Liver (tissue), 9 donors: ENCODE data around the gene CALHM3. TPM values are rescaled to one million over a fixed set of nuclear protein-coding genes. Genes with fewer than 3 reads are reported as not detected.

ENCODE experiments used
- DNase-seq: peaks from one replicate; pipeline ENCODE4 v3.0.0-alpha.2; 2017; ENCODE audit warnings: low spot score
- H3K27ac ChIP-seq, 2 donors: one replicate each; pipeline ENCODE4 v1.7.0; 2013; ENCODE audit warnings: inconsistent platforms in 2 of 2, low read length in 2 of 2, control low read depth in 1 of 2, low read depth in 1 of 2, mild to moderate bottlenecking in 1 of 2
- H3K27me3 ChIP-seq, 4 donors: one replicate each; pipeline versions ENCODE4 v1.6.1 to v1.7.0; 2013; ENCODE audit warnings: low read length in 3 of 4, inconsistent platforms in 1 of 4, mild to moderate bottlenecking in 1 of 4, moderate library complexity in 1 of 4; ENCODE audit not compliant: control insufficient read depth in 4 of 4, insufficient read depth in 4 of 4
- H3K36me3 ChIP-seq, 4 donors: one replicate each; pipeline versions ENCODE4 v1.6.1 to v1.7.0; 2013; ENCODE audit warnings: low read length in 3 of 4, mild to moderate bottlenecking in 3 of 4, low read depth in 1 of 4, moderate library complexity in 1 of 4; ENCODE audit not compliant: control insufficient read depth in 4 of 4, insufficient read depth in 3 of 4
- H3K4me1 ChIP-seq, 4 donors: one replicate each; pipeline versions ENCODE4 v1.6.1 to v1.7.0; 2013; ENCODE audit warnings: low read length in 3 of 4, mild to moderate bottlenecking in 3 of 4, moderate library complexity in 1 of 4; ENCODE audit not compliant: control insufficient read depth in 4 of 4, insufficient read depth in 4 of 4
- H3K4me3 ChIP-seq, 3 donors: one replicate each; pipeline versions ENCODE4 v1.6.1 to v1.7.0; 2013; ENCODE audit warnings: low read length in 3 of 3, control low read depth in 1 of 3, low read depth in 1 of 3, mild to moderate bottlenecking in 1 of 3
- H3K9ac ChIP-seq, 2 donors: one replicate each; pipeline ENCODE4 v1.7.0; 2013; ENCODE audit warnings: low read length in 2 of 2, mild to moderate bottlenecking in 2 of 2, moderate library complexity in 2 of 2, control low read depth in 1 of 2, low read depth in 1 of 2
- H3K9me3 ChIP-seq, 4 donors: one replicate each; pipeline versions ENCODE4 v1.6.1 to v1.7.0; 2013; ENCODE audit warnings: low read length in 3 of 4; ENCODE audit not compliant: control insufficient read depth in 4 of 4
- EGR1 ChIP-seq, 2 donors: IDR thresholded peaks; 2 replicates each; pipeline ENCODE4 v1.6.1; 2016 to 2018; ENCODE audit warnings: antibody characterized with exemption in 2 of 2, low read depth in 2 of 2
- FOXA1 ChIP-seq: IDR thresholded peaks from 2 replicates; pipeline ENCODE4 v1.6.1; 2016; ENCODE audit warnings: antibody characterized with exemption
- FOXA2 ChIP-seq: IDR thresholded peaks from 2 replicates; pipeline ENCODE4 v1.6.1; 2016; ENCODE audit warnings: antibody characterized with exemption
- GABPA ChIP-seq, 2 donors: IDR thresholded peaks in 1 of 2; conservative IDR thresholded peaks in 1 of 2; 2 replicates each; pipeline ENCODE4 v1.6.1; 2016; ENCODE audit warnings: antibody characterized with exemption in 2 of 2, mild to moderate bottlenecking in 1 of 2, moderate library complexity in 1 of 2
- HNF4A ChIP-seq, 2 donors: conservative IDR thresholded peaks; 2 replicates each; pipeline ENCODE4 v1.6.1; 2016; ENCODE audit warnings: antibody characterized with exemption in 2 of 2, mild to moderate bottlenecking in 2 of 2
- HNF4G ChIP-seq: IDR thresholded peaks from 2 replicates; pipeline ENCODE4 v1.6.1; 2016; ENCODE audit warnings: antibody characterized with exemption
- JUND ChIP-seq, 2 donors: IDR thresholded peaks; 2 replicates each; pipeline ENCODE4 v1.6.1; 2016; ENCODE audit warnings: antibody characterized with exemption in 2 of 2
- NR2F2 ChIP-seq: IDR thresholded peaks from 2 replicates; pipeline ENCODE4 v1.6.1; 2016; ENCODE audit warnings: antibody characterized with exemption
- RAD21 ChIP-seq, 2 donors: IDR thresholded peaks; 2 replicates each; pipeline ENCODE4 v1.6.1; 2016; ENCODE audit warnings: antibody characterized with exemption in 2 of 2, mild to moderate bottlenecking in 2 of 2
- REST ChIP-seq: IDR thresholded peaks from 2 replicates; pipeline ENCODE4 v1.6.1; 2016; ENCODE audit warnings: antibody characterized with exemption, mild to moderate bottlenecking
- RXRA ChIP-seq, 2 donors: IDR thresholded peaks; 2 replicates each; pipeline ENCODE4 v1.6.1; 2017 to 2018; ENCODE audit warnings: antibody characterized with exemption in 2 of 2, mild to moderate bottlenecking in 1 of 2
- SP1 ChIP-seq: IDR thresholded peaks from 2 replicates; pipeline ENCODE4 v1.6.1; 2018; ENCODE audit warnings: antibody characterized with exemption, mild to moderate bottlenecking
- TAF1 ChIP-seq: conservative IDR thresholded peaks from 2 replicates; pipeline ENCODE4 v1.6.1; 2016; ENCODE audit warnings: antibody characterized with exemption, mild to moderate bottlenecking
- YY1 ChIP-seq: IDR thresholded peaks from 2 replicates; pipeline ENCODE4 v1.6.1; 2016; ENCODE audit warnings: antibody characterized with exemption, mild to moderate bottlenecking
- WGBS: extraction: QIAGEN DNeasy Blood & Tissue Kit; methylation state at CpG from one replicate; pipeline ENCODE4 v1.1.7; 2013; 5-methylcytosine and 5-hydroxymethylcytosine counted together
- polyA plus RNA-seq, 2 donors: library from polyadenylated mRNA; stranded (reverse) in 1 of 2; unstranded in 1 of 2; fragments of 200-250 nt in 1 of 2; fragments of >200 nt in 1 of 2; fragmentation: Nextera tagmentation in 1 of 2; extraction: Ambion mirVana in 1 of 2; gene quantifications; one replicate each; pipeline versions ENCODE4 v1.2.1 to v1.2.3, GENCODE V29; 2013 to 2015
- total RNA-seq, 2 donors: library from RNA; depleted of rRNA; stranded (reverse); fragments of >200 nt; gene quantifications; one replicate each; pipeline ENCODE4 v1.2.3, GENCODE V29; 2014
- TF ChIP-seq, protein P1 (sequence below): fragments of 150-350 bp; IDR thresholded peaks from 2 replicates; pipeline ENCODE4 v1.5.1; 2017; ENCODE audit warnings: improper control_type of control experiment, low read depth, low read length; ENCODE audit not compliant: missing input control
- TF ChIP-seq, protein P2 (sequence below): IDR thresholded peaks from 2 replicates; pipeline ENCODE4 v1.6.1; 2016; ENCODE audit warnings: antibody characterized with exemption
- TF ChIP-seq, protein P3 (sequence below): IDR thresholded peaks from 2 replicates; pipeline ENCODE4 v1.6.1; 2016; ENCODE audit warnings: antibody characterized with exemption
- TF ChIP-seq, protein P4 (sequence below): IDR thresholded peaks from 2 replicates; pipeline ENCODE4 v1.6.1; 2016; ENCODE audit warnings: antibody characterized with exemption
- donor health status: healthy.
- donor health status: healthy.
- donor health status: healthy.
- donor health status: healthy.
- donor health status: healthy.

Gene CALHM3
- total and polyA plus RNA-seq, 4 donors = 0.14 TPM; not detected in 3

GRCh38 chr10:103441206-103441605, 37.8 kb downstream of the CALHM3 start:
- Histone ChIP-seq H3K4me1 (no peaks in the 10 kb centered on the region), H3K9ac (no peak overlapping the region), H3K27ac (no peak overlapping the region), H3K27me3 (no peaks in the 10 kb centered on the region), H3K36me3 (peaks cover 9 to 93% (median 61%) of the 10 kb centered on the region in 4 donors), H3K4me3 (no peak overlapping the region), H3K9me3 (no peaks in the 10 kb centered on the region)
- DNase-seq = no peak
- TF ChIP-seq, protein P1, sequence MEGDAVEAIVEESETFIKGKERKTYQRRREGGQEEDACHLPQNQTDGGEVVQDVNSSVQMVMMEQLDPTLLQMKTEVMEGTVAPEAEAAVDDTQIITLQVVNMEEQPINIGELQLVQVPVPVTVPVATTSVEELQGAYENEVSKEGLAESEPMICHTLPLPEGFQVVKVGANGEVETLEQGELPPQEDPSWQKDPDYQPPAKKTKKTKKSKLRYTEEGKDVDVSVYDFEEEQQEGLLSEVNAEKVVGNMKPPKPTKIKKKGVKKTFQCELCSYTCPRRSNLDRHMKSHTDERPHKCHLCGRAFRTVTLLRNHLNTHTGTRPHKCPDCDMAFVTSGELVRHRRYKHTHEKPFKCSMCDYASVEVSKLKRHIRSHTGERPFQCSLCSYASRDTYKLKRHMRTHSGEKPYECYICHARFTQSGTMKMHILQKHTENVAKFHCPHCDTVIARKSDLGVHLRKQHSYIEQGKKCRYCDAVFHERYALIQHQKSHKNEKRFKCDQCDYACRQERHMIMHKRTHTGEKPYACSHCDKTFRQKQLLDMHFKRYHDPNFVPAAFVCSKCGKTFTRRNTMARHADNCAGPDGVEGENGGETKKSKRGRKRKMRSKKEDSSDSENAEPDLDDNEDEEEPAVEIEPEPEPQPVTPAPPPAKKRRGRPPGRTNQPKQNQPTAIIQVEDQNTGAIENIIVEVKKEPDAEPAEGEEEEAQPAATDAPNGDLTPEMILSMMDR = no peak
- TF ChIP-seq YY1 (no peak), GABPA (IDR thresholded peaks at IDR 0.05 in 1 of 2, conservative IDR thresholded peaks at IDR 0.05 in 1 of 2) (no peak), SP1 (no peak), JUND (IDR thresholded peaks at IDR 0.05) (no peak), REST (no peak), RAD21 (IDR thresholded peaks at IDR 0.05) (no peak), HNF4A (conservative IDR thresholded peaks at IDR 0.05) (no peak), HNF4G (no peak), FOXA1 (no peak), NR2F2 (no peak), FOXA2 (no peak), EGR1 (IDR thresholded peaks at IDR 0.05; ENCODE audit: low read depth in 2 of 2) (no peak), RXRA (IDR thresholded peaks at IDR 0.05) (no peak), TAF1 (no peak)
- TF ChIP-seq, protein P2, sequence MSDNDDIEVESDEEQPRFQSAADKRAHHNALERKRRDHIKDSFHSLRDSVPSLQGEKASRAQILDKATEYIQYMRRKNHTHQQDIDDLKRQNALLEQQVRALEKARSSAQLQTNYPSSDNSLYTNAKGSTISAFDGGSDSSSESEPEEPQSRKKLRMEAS = no peak
- TF ChIP-seq, protein P3, sequence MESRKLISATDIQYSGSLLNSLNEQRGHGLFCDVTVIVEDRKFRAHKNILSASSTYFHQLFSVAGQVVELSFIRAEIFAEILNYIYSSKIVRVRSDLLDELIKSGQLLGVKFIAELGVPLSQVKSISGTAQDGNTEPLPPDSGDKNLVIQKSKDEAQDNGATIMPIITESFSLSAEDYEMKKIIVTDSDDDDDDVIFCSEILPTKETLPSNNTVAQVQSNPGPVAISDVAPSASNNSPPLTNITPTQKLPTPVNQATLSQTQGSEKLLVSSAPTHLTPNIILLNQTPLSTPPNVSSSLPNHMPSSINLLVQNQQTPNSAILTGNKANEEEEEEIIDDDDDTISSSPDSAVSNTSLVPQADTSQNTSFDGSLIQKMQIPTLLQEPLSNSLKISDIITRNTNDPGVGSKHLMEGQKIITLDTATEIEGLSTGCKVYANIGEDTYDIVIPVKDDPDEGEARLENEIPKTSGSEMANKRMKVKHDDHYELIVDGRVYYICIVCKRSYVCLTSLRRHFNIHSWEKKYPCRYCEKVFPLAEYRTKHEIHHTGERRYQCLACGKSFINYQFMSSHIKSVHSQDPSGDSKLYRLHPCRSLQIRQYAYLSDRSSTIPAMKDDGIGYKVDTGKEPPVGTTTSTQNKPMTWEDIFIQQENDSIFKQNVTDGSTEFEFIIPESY = no peak
- TF ChIP-seq, protein P4, sequence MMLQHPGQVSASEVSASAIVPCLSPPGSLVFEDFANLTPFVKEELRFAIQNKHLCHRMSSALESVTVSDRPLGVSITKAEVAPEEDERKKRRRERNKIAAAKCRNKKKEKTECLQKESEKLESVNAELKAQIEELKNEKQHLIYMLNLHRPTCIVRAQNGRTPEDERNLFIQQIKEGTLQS = no peak
- WGBS = 96% methylated on average over 8 of the region's 8 CpGs
